ENCODE results near the gene SGCD. TPM values are rescaled to one million over a fixed set of nuclear protein-coding genes. Genes with fewer than 3 reads are reported as not detected.

Gene SGCD
- polyA plus RNA-seq, 1 donor (not counting 4 experiments of a cell fraction or from before 2014, with no cell fraction given) = not detected

- H3K9me3 ChIP-seq (ENCODE audit: control insufficient read depth, low read depth, low read length) = no peaks in the 10 kb centered on the region
These were observed 213.5 kb downstream of the SGCD start for GRCh38 chr5:156540491-156540890.

GRCh38 chr5:156541582-156541981 is 214.6 kb downstream of the SGCD start:
- FAIRE-seq = no peak
- H2AFZ ChIP-seq (ENCODE audit: control insufficient read depth, low read length) = no peak overlapping the region
- dilution Hi-C loops (cut with MboI; ENCODE audit: extremely low pct_ligation_motif_present, low sequenced_read_pairs) = no loop called here

More at GRCh38 chr5:156540491-156540890, 213.5 kb downstream of the SGCD start:
- dilution Hi-C loops (cut with MboI; ENCODE audit: extremely low pct_ligation_motif_present, low sequenced_read_pairs) = no loop called here
- H3K4me2 ChIP-seq (ENCODE audit: control insufficient read depth, extremely low read depth, insufficient read depth, low read depth, low read length) = no peak overlapping the region
- FAIRE-seq = no peak
- TF ChIP-seq EZH2 (IDR thresholded peaks at IDR 0.05; ENCODE audit: low read length) (no peak), CTCF (optimal IDR thresholded peaks at IDR 0.05 in 1 of 3, IDR thresholded peaks at IDR 0.05 in 1 of 3, conservative IDR thresholded peaks at IDR 0.05 in 1 of 3; ENCODE audit: extremely low read depth in 1 of 3, insufficient read depth in 2 of 3, low read length in 3 of 3) (no peak)
- H2AFZ ChIP-seq (ENCODE audit: control insufficient read depth, low read length) = no peak overlapping the region
- no peaks in the 10 kb centered on the region for H3K4me1 ChIP-seq (ENCODE audit: control insufficient read depth, extremely low read depth, insufficient read depth, low read length)
- H3K27me3 ChIP-seq (ENCODE audit: control insufficient read depth, extremely low read depth, insufficient read depth, low read length) = no peaks in the 10 kb centered on the region
- H4K20me1 ChIP-seq (ENCODE audit: control insufficient read depth, extremely low read depth, insufficient read depth, low read length) = no peaks in the 10 kb centered on the region
- DNase-seq (ENCODE audit: low read depth, low spot score) = no peak
- H3K9ac ChIP-seq (ENCODE audit: control insufficient read depth, extremely low read depth, insufficient read depth, low read length) = no peak overlapping the region
- no peaks in the 10 kb centered on the region for H3K36me3 ChIP-seq (ENCODE audit: control insufficient read depth in 2 of 2, extremely low read depth in 1 of 2, insufficient read depth in 2 of 2, low read length in 2 of 2)
- H3K9me1 ChIP-seq (ENCODE audit: control insufficient read depth, extremely low read depth, insufficient read depth, low read length) = no peaks in the 10 kb centered on the region
- no peak overlapping the region for H3K27ac ChIP-seq (ENCODE audit: control insufficient read depth, insufficient read depth, low read length)
- H3K4me3 ChIP-seq (ENCODE audit: control insufficient read depth in 2 of 3, extremely low read depth in 1 of 3, insufficient read depth in 2 of 3, low read depth in 1 of 3, low read length in 3 of 3) = no peak overlapping the region
- H3K79me2 ChIP-seq (ENCODE audit: control insufficient read depth, insufficient read depth, low read length) = no peaks in the 10 kb centered on the region

More at GRCh38 chr5:156541582-156541981, 214.6 kb downstream of the SGCD start:
- Histone ChIP-seq H3K79me2 (ENCODE audit: control insufficient read depth, insufficient read depth, low read length) (no peaks in the 10 kb centered on the region), H3K4me2 (ENCODE audit: control insufficient read depth, extremely low read depth, insufficient read depth, low read depth, low read length) (no peak overlapping the region), H3K9me3 (ENCODE audit: control insufficient read depth, low read depth, low read length) (no peaks in the 10 kb centered on the region), H3K27me3 (ENCODE audit: control insufficient read depth, extremely low read depth, insufficient read depth, low read length) (no peaks in the 10 kb centered on the region), H4K20me1 (ENCODE audit: control insufficient read depth, extremely low read depth, insufficient read depth, low read length) (no peaks in the 10 kb centered on the region), H3K4me3 (ENCODE audit: control insufficient read depth in 2 of 3, extremely low read depth in 1 of 3, insufficient read depth in 2 of 3, low read depth in 1 of 3, low read length in 3 of 3) (no peak overlapping the region), H3K27ac (ENCODE audit: control insufficient read depth, insufficient read depth, low read length) (no peak overlapping the region), H3K9ac (ENCODE audit: control insufficient read depth, extremely low read depth, insufficient read depth, low read length) (no peak overlapping the region), H3K9me1 (ENCODE audit: control insufficient read depth, extremely low read depth, insufficient read depth, low read length) (no peaks in the 10 kb centered on the region), H3K4me1 (ENCODE audit: control insufficient read depth, extremely low read depth, insufficient read depth, low read length) (no peaks in the 10 kb centered on the region), H3K36me3 (ENCODE audit: control insufficient read depth in 2 of 2, extremely low read depth in 1 of 2, insufficient read depth in 2 of 2, low read length in 2 of 2) (no peaks in the 10 kb centered on the region)
- TF ChIP-seq EZH2 (IDR thresholded peaks at IDR 0.05; ENCODE audit: low read length) (no peak), CTCF (optimal IDR thresholded peaks at IDR 0.05 in 1 of 3, IDR thresholded peaks at IDR 0.05 in 1 of 3, conservative IDR thresholded peaks at IDR 0.05 in 1 of 3; ENCODE audit: extremely low read depth in 1 of 3, insufficient read depth in 2 of 3, low read length in 3 of 3) (no peak)
- no peak for DNase-seq (ENCODE audit: low read depth, low spot score)
